RWPE2 (cell line): Measurements from ENCODE around the gene MCF2L.

ENCODE experiments used
- ATAC-seq: fragments of 200-7000 bp; cut with Tn5 transposase; 3 replicates; pipeline ENCODE4 v1.9.1; 2021; ENCODE audit warnings: low read depth
- DNase-seq: peaks from one replicate; pipeline ENCODE4 v3.0.0-alpha.2; 2020; ENCODE audit warnings: low spot score
- H3K27ac ChIP-seq: fragments of 450-650 bp; 2 replicates; pipeline ENCODE4 v1.5.1; 2017; ENCODE audit warnings: mild to moderate bottlenecking; ENCODE audit not compliant: poor library complexity, severe bottlenecking
- H3K27me3 ChIP-seq: fragments of 250-450 bp; sonication (Bioruptor Pico); 2 replicates; pipeline ENCODE4 v1.5.1; 2021; ENCODE audit warnings: mild to moderate bottlenecking, moderate library complexity; ENCODE audit not compliant: insufficient read depth, poor library complexity, severe bottlenecking
- H3K36me3 ChIP-seq: fragments of 250-450 bp; sonication (Bioruptor Pico); 2 replicates; pipeline ENCODE4 v1.5.1; 2020; ENCODE audit warnings: low read depth, mild to moderate bottlenecking, moderate library complexity
- H3K4me1 ChIP-seq: fragments of 250-450 bp; sonication (Bioruptor Pico); 2 replicates; pipeline ENCODE4 v1.5.1; 2021; ENCODE audit warnings: mild to moderate bottlenecking, moderate library complexity; ENCODE audit not compliant: insufficient read depth, poor library complexity, severe bottlenecking
- H3K4me3 ChIP-seq: fragments of 250-450 bp; sonication (Bioruptor Pico); 2 replicates; pipeline ENCODE4 v1.5.1; 2021; ENCODE audit warnings: mild to moderate bottlenecking, moderate library complexity; ENCODE audit not compliant: severe bottlenecking
- H3K9me3 ChIP-seq: fragments of 250-450 bp; sonication (Bioruptor Pico); 2 replicates; pipeline ENCODE4 v1.5.1; 2021; ENCODE audit warnings: mild to moderate bottlenecking, moderate library complexity; ENCODE audit not compliant: severe bottlenecking
- TF ChIP-seq, protein P1 (sequence below): fragments of 450-650 bp; IDR thresholded peaks from one replicate; pipeline ENCODE4 v1.5.1; 2017; ENCODE audit warnings: mild to moderate bottlenecking, moderate library complexity; ENCODE audit not compliant: poor library complexity, severe bottlenecking

MCF2L gene

DNA sequence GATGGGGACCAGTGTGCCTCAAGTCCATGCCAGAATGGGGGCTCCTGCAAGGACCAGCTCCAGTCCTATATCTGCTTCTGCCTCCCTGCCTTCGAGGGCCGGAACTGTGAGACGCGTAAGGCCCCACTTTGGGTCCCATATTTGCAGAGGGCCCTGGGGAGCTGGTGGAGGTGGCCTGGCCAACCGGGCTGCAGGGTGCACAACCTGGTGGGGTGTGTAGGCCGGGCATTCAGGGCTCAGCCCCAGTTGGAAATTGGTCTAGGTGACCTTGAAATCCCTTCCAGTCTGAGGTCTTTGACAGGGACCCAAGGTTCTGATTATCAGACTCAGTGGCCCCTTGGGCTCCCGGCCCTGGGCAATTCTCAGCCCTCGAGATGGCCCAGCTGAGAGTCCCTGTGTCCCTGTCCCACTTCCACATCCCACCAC lies 144.8 kb downstream of the MCF2L start:
- no peaks in the 10 kb centered on the region for H3K4me1 ChIP-seq
- no peak for ATAC-seq
- DNase-seq = peak; percentile 31

DNA sequence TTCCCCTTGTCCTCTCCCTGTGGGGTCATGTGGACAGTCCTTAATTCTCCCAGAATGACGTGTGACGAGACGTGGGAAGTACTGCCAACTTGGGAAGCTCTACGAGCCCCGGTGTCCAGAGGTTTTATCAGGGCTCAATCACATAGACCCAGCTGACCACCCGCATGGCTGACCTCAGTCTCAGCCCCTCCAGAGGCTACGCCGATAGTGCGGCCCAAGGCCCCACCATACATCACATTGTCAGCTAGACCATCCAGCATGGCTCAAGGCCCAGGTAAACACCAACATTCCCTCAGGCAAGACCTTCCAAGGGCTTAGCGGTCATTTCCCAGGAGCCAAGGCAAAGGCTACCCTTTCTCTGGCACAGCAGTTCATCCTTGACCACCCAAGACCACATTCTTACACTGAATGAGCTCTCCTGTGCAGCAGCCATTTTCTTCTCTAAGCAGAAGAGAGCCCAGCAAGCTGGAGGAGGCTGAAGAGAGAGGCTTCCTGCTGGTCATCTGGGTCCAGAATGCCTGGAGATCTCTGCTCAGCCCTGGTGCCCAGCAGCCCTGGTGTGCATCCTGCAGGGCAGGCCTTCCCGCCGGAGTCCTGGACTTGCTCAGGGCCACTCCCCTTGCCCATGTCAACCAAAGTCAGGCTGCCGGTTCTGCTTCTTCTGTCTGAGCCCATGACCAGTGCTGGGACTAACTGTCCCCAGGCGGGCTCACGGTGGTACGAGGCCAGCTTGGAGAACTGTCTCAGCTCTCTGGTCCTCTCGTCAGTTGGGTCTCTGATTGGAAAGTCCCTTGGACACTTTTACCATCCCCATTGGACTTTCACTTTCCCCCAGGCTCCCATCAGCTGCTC lies 145.7 kb downstream of the MCF2L start:
- Histone ChIP-seq H3K4me3 (no peak overlapping the region), H3K36me3 (no peaks in the 10 kb centered on the region), H3K4me1 (no peaks in the 10 kb centered on the region), H3K27me3 (peaks cover 14% of the 10 kb centered on the region), H3K9me3 (no peaks in the 10 kb centered on the region), H3K27ac (no peak overlapping the region)
- TF ChIP-seq, protein P1, sequence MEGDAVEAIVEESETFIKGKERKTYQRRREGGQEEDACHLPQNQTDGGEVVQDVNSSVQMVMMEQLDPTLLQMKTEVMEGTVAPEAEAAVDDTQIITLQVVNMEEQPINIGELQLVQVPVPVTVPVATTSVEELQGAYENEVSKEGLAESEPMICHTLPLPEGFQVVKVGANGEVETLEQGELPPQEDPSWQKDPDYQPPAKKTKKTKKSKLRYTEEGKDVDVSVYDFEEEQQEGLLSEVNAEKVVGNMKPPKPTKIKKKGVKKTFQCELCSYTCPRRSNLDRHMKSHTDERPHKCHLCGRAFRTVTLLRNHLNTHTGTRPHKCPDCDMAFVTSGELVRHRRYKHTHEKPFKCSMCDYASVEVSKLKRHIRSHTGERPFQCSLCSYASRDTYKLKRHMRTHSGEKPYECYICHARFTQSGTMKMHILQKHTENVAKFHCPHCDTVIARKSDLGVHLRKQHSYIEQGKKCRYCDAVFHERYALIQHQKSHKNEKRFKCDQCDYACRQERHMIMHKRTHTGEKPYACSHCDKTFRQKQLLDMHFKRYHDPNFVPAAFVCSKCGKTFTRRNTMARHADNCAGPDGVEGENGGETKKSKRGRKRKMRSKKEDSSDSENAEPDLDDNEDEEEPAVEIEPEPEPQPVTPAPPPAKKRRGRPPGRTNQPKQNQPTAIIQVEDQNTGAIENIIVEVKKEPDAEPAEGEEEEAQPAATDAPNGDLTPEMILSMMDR = no peak
- ATAC-seq (no peak), DNase-seq (peak; percentile 44)

More for the DNA sequence above, 144.8 kb downstream of the MCF2L start:
- peaks cover 19% of the 10 kb centered on the region for H3K27me3 ChIP-seq
- TF ChIP-seq, protein P1 = no peak
- H3K9me3 ChIP-seq = no peaks in the 10 kb centered on the region
- H3K27ac ChIP-seq = no peak overlapping the region
- no peaks in the 10 kb centered on the region for H3K36me3 ChIP-seq
- H3K4me3 ChIP-seq = no peak overlapping the region

GRCh38 chr13:113115363-113116205 lies 146.6 kb downstream of the MCF2L start:
- Histone ChIP-seq H3K36me3 (no peaks in the 10 kb centered on the region), H3K27ac (no peak overlapping the region), H3K4me1 (no peaks in the 10 kb centered on the region), H3K27me3 (peaks cover 5% of the 10 kb centered on the region), H3K4me3 (no peak overlapping the region), H3K9me3 (no peaks in the 10 kb centered on the region)
- TF ChIP-seq, protein P1 = no peak
- DNase-seq = peak; percentile 38
- ATAC-seq = no peak

DNA sequence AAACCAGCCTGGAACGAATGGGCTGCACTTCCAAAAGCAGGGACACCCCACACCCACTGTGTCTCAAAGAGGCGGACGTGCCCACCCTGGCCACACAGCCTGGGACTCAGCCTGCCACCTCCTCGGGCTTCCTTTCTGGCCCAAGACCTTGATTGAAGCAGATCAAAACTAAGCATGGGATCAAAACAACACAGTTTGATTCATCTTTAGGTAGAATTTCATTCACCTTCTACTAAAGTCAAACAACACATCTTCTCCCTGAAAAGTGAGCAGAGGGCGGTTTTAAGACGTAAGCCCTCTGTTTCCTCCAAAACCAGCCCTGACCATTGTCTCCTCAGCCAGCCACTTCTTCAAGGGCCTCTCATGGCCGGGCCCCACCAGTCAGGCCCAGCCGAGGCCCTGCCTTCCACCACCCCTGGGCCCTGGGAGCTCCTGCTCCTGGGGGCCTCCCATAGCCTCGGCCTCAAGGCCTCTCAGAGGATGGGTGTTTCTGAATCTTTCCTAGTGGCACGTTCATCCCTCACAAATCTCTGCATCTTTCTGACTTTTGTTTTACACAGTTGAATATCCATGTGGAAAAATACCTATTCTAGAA lies 147.3 kb downstream of the MCF2L start:
- TF ChIP-seq, protein P1 = no peak
- Histone ChIP-seq H3K27ac (no peak overlapping the region), H3K4me1 (no peaks in the 10 kb centered on the region), H3K4me3 (no peak overlapping the region), H3K9me3 (no peaks in the 10 kb centered on the region), H3K27me3 (no peaks in the 10 kb centered on the region), H3K36me3 (no peaks in the 10 kb centered on the region)
- DNase-seq (no peak), ATAC-seq (no peak)
